CD4-positive, alpha-beta T cell (primary cell): ENCODE data around the gene PTPRD. TPM values are rescaled to one million over a fixed set of nuclear protein-coding genes. Genes with fewer than 3 reads are reported as not detected.

ENCODE experiments used
- ATAC-seq: fragments of 200-7000 bp; cut with Tn5 transposase; one replicate; pipeline ENCODE4 v1.10.0; 2022; ENCODE audit warnings: mild to moderate bottlenecking; ENCODE audit not compliant: poor library complexity
- CTCF ChIA-PET: fragments of 350-600 bp; sonication (Branson Sonifier 250); formaldehyde crosslinking; loops from one replicate; lab custom pipeline; 2021; ENCODE audit warnings: antibody characterized with exemption, inconsistent platforms; lab: Charles Lee
- POLR2A ChIA-PET: fragments of 350-600 bp; sonication (Branson Sonifier 250); formaldehyde crosslinking; loops from one replicate; lab custom pipeline; 2021; ENCODE audit warnings: antibody characterized with exemption, inconsistent platforms; lab: Charles Lee
- DNase-seq, 14 experiments: peaks; one replicate each; pipeline ENCODE4 v3.0.0-alpha.2; 2013 to 2020; ENCODE audit warnings: mixed read lengths in 2 of 14
- H3K27ac ChIP-seq, 2 donors: one replicate each; pipeline versions ENCODE4 v1.5.1 to v1.7.0; 2013; ENCODE audit warnings: low read length in 2 of 2, low read depth in 1 of 2, mild to moderate bottlenecking in 1 of 2
- H3K27me3 ChIP-seq, 2 experiments: 1 replicate in 1 of 2; 2 replicates in 1 of 2; pipeline versions ENCODE4 v1.6.1 to v1.7.0; 2013; ENCODE audit warnings: low read length in 2 of 2, control low read depth in 1 of 2, mild to moderate bottlenecking in 1 of 2, moderate library complexity in 1 of 2; ENCODE audit not compliant: insufficient read depth in 2 of 2, control insufficient read depth in 1 of 2
- H3K36me3 ChIP-seq: one replicate; pipeline ENCODE4 v1.6.1; 2013; ENCODE audit warnings: low read length, control low read depth; ENCODE audit not compliant: insufficient read depth
- H3K4me1 ChIP-seq: one replicate; pipeline ENCODE4 v1.6.1; 2013; ENCODE audit warnings: low read length, control low read depth; ENCODE audit not compliant: insufficient read depth
- H3K4me3 ChIP-seq: one replicate; pipeline ENCODE4 v1.5.1; 2013; ENCODE audit warnings: mild to moderate bottlenecking, low read length, moderate library complexity
- H3K9me3 ChIP-seq, 2 experiments: 1 replicate in 1 of 2; 2 replicates in 1 of 2; pipeline versions ENCODE4 v1.6.1 to v1.7.0; 2013; ENCODE audit warnings: low read length in 2 of 2, mild to moderate bottlenecking in 2 of 2, control low read depth in 1 of 2, moderate library complexity in 1 of 2; ENCODE audit not compliant: control insufficient read depth in 1 of 2, insufficient read depth in 1 of 2
- H3K27ac Mint-ChIP-seq: one replicate; pipeline ENCODE4 v1.8.0; 2020; ENCODE audit warnings: mixed read lengths
- H3K27me3 Mint-ChIP-seq: one replicate; pipeline ENCODE4 v1.8.0; 2021; ENCODE audit warnings: mixed read lengths
- H3K36me3 Mint-ChIP-seq: one replicate; pipeline ENCODE4 v1.8.0; 2021; ENCODE audit warnings: low read depth, mixed read lengths
- H3K4me1 Mint-ChIP-seq: one replicate; pipeline ENCODE4 v1.8.0; 2021; ENCODE audit warnings: low read depth, mixed read lengths
- H3K4me3 Mint-ChIP-seq: one replicate; pipeline ENCODE4 v1.8.0; 2020; ENCODE audit warnings: mild to moderate bottlenecking, mixed read lengths
- H3K9me3 Mint-ChIP-seq: one replicate; pipeline ENCODE4 v1.8.0; 2020; ENCODE audit warnings: mixed read lengths
- CTCF ChIP-seq: fragments of 200-600 bp; IDR thresholded peaks from one replicate; pipeline ENCODE4 v1.8.0; 2022; ENCODE audit warnings: antibody characterized with exemption, mild to moderate bottlenecking
- intact Hi-C, 2 experiments: fragments of 100-400 bp; cut with DNase I in 1 of 2; cut with micrococcal nuclease in 1 of 2; formaldehyde crosslinking; loops; one replicate each; pipeline versions ENCODE4 v1.15.1 to v1.9.0; 2023 to 2025; cut with DNase I, micrococcal nuclease
- total RNA-seq, 174 experiments: library from RNA in 2 of 174; stranded (reverse) in 2 of 174; gene quantifications; one replicate each; pipeline ENCODE4 v1.2.3 and lab custom pipeline; 2021 to 2026

Gene PTPRD
- total RNA-seq, 2 experiments from 2014 or later: not detected

GRCh38 chr9:9112001-9112720 is 1500.6 kb downstream of the PTPRD start:
- POLR2A ChIA-PET: no interaction called here
- Mint-ChIP-seq H3K9me3 (peaks cover 3% of the 10 kb centered on the region), H3K36me3 (no peaks in the 10 kb centered on the region), H3K4me3 (no peak overlapping the region), H3K4me1 (no peaks in the 10 kb centered on the region), H3K27me3 (no peaks in the 10 kb centered on the region), H3K27ac (no peak overlapping the region)
- no peaks in the 10 kb centered on the region for H3K9me3 ChIP-seq
- no peak overlapping the region for H3K27ac ChIP-seq
- DNase-seq (no peak), ATAC-seq (no peak)
- H3K27me3 ChIP-seq: no peaks in the 10 kb centered on the region
- H3K4me1 ChIP-seq: no peaks in the 10 kb centered on the region
- CTCF ChIA-PET: no interaction called here
- H3K36me3 ChIP-seq: no peaks in the 10 kb centered on the region
- intact Hi-C loops: no loop called here
- no peak overlapping the region for H3K4me3 ChIP-seq
- TF ChIP-seq CTCF: no peak

GRCh38 chr9:9108641-9109040 is 1504.2 kb downstream of the PTPRD start:
- H3K9me3 ChIP-seq: peaks cover 0 to 2% of the 10 kb centered on the region in 2 experiments
- TF ChIP-seq CTCF: no peak
- peaks cover 3% of the 10 kb centered on the region for H3K9me3 Mint-ChIP-seq
- ChIA-PET CTCF (no interaction called here), POLR2A (no interaction called here)
- no peak for DNase-seq
- H3K27me3 ChIP-seq: no peaks in the 10 kb centered on the region
- intact Hi-C loops: no loop called here
- no peaks in the 10 kb centered on the region for H3K36me3 Mint-ChIP-seq
- no peak overlapping the region for H3K4me3 Mint-ChIP-seq
- H3K36me3 ChIP-seq: no peaks in the 10 kb centered on the region
- ATAC-seq: no peak
- H3K4me3 ChIP-seq: no peak overlapping the region
- H3K4me1 ChIP-seq: no peaks in the 10 kb centered on the region
- H3K27ac ChIP-seq: no peak overlapping the region
- H3K27me3 Mint-ChIP-seq: no peaks in the 10 kb centered on the region
- no peaks in the 10 kb centered on the region for H3K4me1 Mint-ChIP-seq
- H3K27ac Mint-ChIP-seq: no peak overlapping the region

GRCh38 chr9:9102295-9102694 is 1510.5 kb downstream of the PTPRD start:
- Mint-ChIP-seq H3K36me3 (no peaks in the 10 kb centered on the region), H3K4me1 (no peaks in the 10 kb centered on the region), H3K27me3 (no peaks in the 10 kb centered on the region), H3K4me3 (no peak overlapping the region), H3K9me3 (no peaks in the 10 kb centered on the region), H3K27ac (no peak overlapping the region)
- ChIA-PET CTCF (no interaction called here), POLR2A (no interaction called here)
- ATAC-seq (no peak), DNase-seq (no peak)
- no peaks in the 10 kb centered on the region for H3K36me3 ChIP-seq
- intact Hi-C loops: no loop called here
- H3K27me3 ChIP-seq: no peaks in the 10 kb centered on the region
- H3K4me3 ChIP-seq: no peak overlapping the region
- H3K9me3 ChIP-seq: peaks cover 0 to 3% of the 10 kb centered on the region in 2 experiments
- TF ChIP-seq CTCF: no peak
- no peaks in the 10 kb centered on the region for H3K4me1 ChIP-seq
- H3K27ac ChIP-seq: no peak overlapping the region
